HG02884 (cell line): ENCODE data around the gene MED20.
A peak's percentile ranks its signal among the peaks of the same experiment; 100 is the strongest.
"Not testable (repeated sequence)": the region's sequence is repeated elsewhere in the genome, so short reads cannot be mapped to it uniquely, and the experiment has no call there.

Experiments used
- ATAC-seq: cut with Tn5 transposase; IDR thresholded peaks from one replicate; pipeline ENCODE4 v1.9.1; 2021; ENCODE audit warnings: mild to moderate bottlenecking, moderate library complexity; ENCODE audit not compliant: unreplicated experiment

Gene MED20, protein sequence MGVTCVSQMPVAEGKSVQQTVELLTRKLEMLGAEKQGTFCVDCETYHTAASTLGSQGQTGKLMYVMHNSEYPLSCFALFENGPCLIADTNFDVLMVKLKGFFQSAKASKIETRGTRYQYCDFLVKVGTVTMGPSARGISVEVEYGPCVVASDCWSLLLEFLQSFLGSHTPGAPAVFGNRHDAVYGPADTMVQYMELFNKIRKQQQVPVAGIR

GRCh38 chr6:41920921-41921711 is at the start of gene MED20, which contains the start of gene BYSL:
Gene MED20 (minus strand): TSS chr6:41921139. CDS start chr6:41921018, 121 bp downstream.
Gene BYSL (plus strand): TSS chr6:41921499. CDS start chr6:41921563, 64 bp downstream.
- ATAC-seq: peak; percentile 85

DNA sequence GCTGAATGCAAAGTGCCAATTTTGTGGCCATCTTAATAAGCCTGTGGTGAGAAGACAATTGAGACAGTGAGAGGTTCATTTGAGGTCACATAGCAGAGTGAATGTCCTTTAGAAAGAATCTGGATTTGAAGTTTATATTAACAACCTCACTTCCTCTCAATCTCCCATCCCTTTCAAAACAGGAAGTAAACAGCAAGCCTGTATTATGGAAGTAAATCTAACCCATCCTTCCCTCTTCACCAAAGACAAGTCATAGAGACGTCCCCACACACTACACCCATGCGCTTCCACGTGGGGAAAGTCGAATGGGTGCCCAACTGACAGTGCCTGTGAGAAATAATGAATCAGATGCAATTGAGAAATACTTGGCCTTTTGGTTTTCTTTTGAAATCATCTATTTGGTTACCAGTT is 49.5 kb upstream of the MED20 start:
- ATAC-seq: no peak

GRCh38 chr6:41967312-41968287 is 46.7 kb upstream of the MED20 start:
- no peak for ATAC-seq

- no peak for ATAC-seq
Observed at GRCh38 chr6:41966961-41967311, 46.0 kb upstream of the MED20 start.

DNA sequence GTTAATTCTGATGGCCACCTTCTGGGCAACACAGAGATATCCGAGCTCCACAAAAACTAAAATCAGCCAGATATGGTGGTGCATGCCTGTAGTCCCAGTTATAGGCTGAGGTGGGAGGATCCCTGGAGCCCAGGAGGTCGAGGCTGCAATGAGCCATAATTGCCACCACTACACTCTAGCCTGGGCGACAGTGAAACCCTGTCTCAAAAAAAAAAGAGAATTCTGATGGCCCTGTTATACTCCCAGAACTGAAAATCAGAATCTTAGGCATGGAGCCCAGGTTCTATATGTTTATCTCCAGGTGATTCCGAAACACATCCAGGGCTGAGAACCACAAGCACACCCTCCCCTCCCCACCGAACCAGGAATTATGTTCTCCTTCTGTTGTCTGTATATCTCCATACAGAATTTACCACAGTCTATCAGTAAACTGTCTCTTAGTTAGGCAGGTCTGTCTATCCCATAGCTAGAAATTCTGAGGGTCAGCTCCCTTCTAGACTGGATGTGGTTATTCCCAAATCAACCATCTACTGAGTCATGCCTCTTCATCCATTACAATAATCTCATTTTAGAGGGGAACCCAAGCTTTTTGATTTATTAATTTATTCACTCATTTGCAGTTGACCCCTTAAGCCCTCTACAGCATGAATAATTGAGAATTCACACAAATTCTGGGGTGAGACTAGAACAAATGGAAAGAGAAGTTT is 45.4 kb upstream of the MED20 start:
- ATAC-seq: no peak

GRCh38 chr6:41965429-41966213 is 44.7 kb upstream of the MED20 start:
- no peak for ATAC-seq

DNA sequence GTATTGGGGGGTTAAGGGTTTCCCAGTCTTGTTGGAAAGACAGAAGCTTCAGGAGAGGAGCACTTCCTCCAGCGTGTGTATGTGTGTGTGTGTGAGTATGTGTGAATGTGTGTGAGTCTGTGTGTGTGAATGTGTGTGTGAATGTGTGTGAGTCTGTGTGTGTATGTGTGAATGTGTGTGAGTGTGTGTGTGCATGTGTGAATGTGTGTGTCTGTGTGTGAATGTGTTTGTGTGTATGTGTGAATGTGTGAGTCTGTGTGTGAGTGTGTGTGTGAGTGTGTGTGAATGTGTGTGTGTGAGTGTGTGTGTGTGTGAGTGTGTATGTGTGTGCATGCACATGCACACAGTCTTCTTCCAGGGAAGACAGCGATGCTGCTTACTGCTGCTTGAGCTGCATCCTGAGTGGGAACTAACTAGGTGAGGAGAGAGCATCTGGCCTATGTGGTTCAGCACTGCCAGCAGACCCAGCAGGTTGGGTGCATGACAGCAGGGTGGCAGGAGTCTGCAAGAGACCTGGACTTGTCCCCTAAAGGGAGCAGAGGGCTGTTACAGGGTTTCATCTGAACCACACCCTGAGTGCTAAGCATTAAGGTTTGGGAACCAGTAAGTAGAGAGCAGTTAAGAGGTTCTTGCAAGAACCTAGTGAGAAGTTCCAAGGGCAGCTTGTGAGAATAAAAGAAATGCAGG is 43.4 kb upstream of the MED20 start:
- ATAC-seq: no peak

- no peak for ATAC-seq
Observed at GRCh38 chr6:41963371-41963770, 42.4 kb upstream of the MED20 start.

DNA sequence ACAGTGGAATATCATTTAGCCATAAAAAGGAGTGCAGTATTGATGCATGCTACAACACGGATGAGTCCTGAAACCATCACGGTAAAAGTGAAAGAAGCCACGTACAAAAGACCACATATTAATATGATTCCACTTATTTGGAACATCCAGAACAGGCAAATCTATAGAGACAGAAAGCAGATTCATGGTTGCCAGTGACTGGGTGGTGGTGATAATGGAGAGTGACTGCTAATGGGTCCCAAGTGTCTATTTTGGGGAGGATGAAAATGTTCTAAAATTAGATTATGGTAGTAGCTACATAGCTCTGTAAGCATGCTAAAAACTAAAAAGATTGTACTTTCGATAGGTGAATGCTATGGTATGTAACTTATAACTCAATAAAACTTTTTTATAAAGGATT is 39.1 kb upstream of the MED20 start:
- ATAC-seq: no peak

DNA sequence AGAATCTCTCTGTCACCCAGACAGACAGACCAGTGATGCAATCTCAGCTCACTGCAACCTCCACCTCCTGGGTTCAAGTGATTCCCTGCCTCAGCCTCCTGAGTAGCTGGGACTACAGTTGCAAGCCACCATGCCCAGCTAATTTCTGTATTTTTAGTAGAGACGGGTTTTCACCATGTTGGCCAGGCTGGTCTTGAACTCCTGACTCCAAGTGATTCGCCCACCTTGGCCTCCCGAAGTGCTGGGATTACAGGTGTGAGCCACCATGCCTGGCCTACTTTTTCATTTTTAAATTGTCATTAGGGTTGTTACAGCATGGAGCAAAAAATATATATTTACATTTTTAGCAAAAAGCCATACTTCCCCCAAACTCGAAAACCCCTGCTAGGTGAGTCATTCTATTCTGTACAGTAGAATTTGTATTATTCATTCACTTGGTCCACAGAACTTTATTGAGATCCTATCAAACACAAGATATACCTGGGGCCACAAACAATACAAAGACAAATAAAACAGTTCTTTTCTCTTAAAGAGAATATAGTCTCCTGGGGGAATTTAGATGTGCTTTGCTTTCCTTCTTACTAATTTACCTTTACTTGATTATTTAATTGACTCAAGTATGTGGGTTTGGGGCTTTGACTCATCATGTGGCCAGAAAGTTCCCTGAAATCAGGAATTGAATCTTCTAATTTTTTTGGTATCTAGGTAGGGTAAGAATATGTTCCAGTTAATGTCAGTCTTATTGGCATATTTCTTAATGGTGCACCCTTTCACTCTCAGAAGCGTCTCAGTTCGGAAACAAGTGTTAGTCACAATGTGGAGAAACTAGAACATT is 37.3 kb upstream of the MED20 start:
- no peak for ATAC-seq

DNA sequence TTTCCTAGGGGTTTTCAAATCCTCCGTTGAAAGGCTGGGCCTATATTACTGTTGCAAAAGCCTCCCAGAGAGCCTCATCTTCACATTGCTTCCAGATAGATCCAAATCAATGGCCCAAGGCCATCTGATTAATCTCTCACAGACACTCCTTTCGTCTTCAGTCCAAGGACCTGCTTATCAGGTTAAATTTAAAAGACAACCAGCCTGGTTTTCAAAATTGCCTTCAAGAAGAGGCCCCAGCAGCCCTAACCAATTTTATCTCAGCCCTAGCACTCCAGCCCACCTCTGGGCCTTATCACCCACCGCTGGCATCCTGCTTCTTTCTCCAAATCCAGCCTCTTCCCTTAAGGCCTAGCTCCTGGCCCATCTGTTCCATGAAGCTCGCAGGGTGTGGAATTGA is 36.2 kb upstream of the MED20 start:
- no peak for ATAC-seq

DNA sequence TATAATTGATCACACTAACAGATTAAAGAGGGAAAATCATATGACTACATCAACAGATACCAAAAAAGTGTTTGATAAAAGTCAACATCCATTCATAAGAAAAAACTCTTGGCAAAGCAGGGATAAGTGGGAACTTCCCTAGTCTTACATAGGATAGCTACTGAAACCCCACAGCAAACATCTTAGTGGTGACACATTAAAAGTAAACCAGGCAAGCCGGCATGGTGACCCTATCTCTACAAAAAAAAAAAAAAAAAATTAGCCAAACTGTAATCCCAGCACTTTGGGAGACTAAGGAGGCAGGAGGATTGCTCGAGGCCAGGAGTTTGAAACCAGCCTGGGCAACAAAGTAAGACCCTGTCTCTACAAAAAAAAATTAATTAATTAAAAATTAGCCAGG is 34.5 kb upstream of the MED20 start:
- no peak for ATAC-seq

- no peak for ATAC-seq
Observed at GRCh38 chr6:41954668-41955067, 33.7 kb upstream of the MED20 start.

GRCh38 chr6:41947581-41948220 is 26.8 kb upstream of the MED20 start:
- no peak for ATAC-seq

GRCh38 chr6:41943456-41943855 is 22.5 kb upstream of the MED20 start:
- ATAC-seq: no peak

GRCh38 chr6:41942882-41943281 is 21.9 kb upstream of the MED20 start:
- not testable (repeated sequence) for ATAC-seq

DNA sequence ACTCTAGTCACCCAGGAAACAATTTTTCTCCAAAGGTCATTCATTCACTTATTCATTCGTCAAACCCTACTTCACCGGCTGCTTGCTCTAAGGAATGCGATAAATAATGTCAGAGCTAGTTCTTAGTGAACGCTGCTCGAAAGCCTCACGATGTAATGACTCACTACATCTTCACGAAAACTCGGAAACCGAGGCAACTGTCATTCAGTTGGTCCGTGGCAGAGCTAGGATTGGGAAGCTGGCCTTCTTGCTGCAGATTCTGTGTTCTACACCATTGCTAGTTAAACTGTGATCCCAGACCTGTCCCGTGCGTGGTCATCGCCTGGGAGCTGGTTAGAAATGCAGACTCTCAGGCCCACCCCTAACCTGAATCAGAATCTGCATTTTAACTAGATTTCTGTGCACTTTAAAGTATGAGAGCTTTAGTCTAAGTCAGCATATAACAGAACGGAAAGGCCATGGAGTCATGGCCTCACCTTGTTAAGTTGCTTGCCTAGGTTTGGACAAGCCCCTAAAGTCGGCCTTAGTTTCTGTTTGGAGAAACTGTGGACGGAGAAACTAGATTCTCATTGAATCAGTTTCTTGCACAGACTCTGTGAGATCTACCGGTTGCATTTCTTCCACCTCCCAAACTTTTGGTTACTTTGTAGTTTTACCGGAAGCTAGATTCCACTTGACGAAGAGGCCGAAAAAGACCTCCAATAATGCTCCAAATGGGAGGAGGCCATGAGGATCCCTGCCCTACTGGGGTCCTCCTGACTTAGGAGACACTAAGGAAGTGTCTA is 21.3 kb upstream of the MED20 start:
- peak; percentile 23 for ATAC-seq
